K562 (cell line): ENCODE measurements around the gene ATAD3C. TPM values are rescaled to one million over a fixed set of nuclear protein-coding genes. Genes with fewer than 3 reads are reported as not detected.

Experiments used
- BRF2 ChIP-seq: IDR thresholded peaks from 3 replicates; pipeline ENCODE4 v1.6.1; 2011; ENCODE audit warnings: borderline replicate concordance, mild to moderate bottlenecking; ENCODE audit not compliant: insufficient read length, insufficient read depth
- CCNT2 ChIP-seq: IDR thresholded peaks from 2 replicates; pipeline ENCODE4 v1.6.1; 2011; ENCODE audit warnings: borderline replicate concordance, low read depth, mild to moderate bottlenecking, moderate library complexity, mixed read lengths, low read length; ENCODE audit not compliant: insufficient read length; ENCODE audit errors: extremely low read depth
- CEBPB ChIP-seq: fragments of 450-650 bp; IDR thresholded peaks from 2 replicates; pipeline ENCODE4 v1.6.1; 2016; ENCODE audit warnings: missing genetic modification characterization, missing compliant biosample characterization
- CHAMP1 ChIP-seq: fragments of 450-650 bp; IDR thresholded peaks from 2 replicates; pipeline ENCODE4 v1.6.1; 2016; ENCODE audit warnings: mild to moderate bottlenecking
- ETS2 ChIP-seq: IDR thresholded peaks from 2 replicates; pipeline ENCODE4 v1.6.1; 2016; ENCODE audit warnings: borderline replicate concordance, missing genetic modification characterization, mild to moderate bottlenecking, moderate library complexity, missing compliant biosample characterization; ENCODE audit not compliant: poor library complexity, severe bottlenecking
- ETV1 ChIP-seq: fragments of 450-650 bp; conservative IDR thresholded peaks from 2 replicates; pipeline ENCODE4 v1.6.1; 2016; ENCODE audit warnings: missing genetic modification characterization, control low read depth, low read depth, missing compliant biosample characterization
- FOXJ3 ChIP-seq: sonication (generic); formaldehyde crosslinking; IDR thresholded peaks from 2 replicates; pipeline ENCODE4 v1.4.0; 2020; ENCODE audit warnings: mild to moderate bottlenecking, missing genetic modification reagents
- GATAD2A ChIP-seq: fragments of 450-650 bp; IDR thresholded peaks from 2 replicates; pipeline ENCODE4 v1.6.1; 2017
- GTF2A2 ChIP-seq: IDR thresholded peaks from 2 replicates; pipeline ENCODE4 v1.6.1; 2016; ENCODE audit warnings: mild to moderate bottlenecking, missing genetic modification characterization, missing compliant biosample characterization
- HDAC8 ChIP-seq: fragments of 450-650 bp; IDR thresholded peaks from 2 replicates; pipeline ENCODE4 v1.6.1; 2016; ENCODE audit warnings: mild to moderate bottlenecking, missing genetic modification characterization, moderate library complexity, missing compliant biosample characterization
- MAFG ChIP-seq: fragments of 450-650 bp; conservative IDR thresholded peaks from 2 replicates; pipeline ENCODE4 v1.6.1; 2016; ENCODE audit warnings: missing genetic modification characterization, missing compliant biosample characterization
- MEF2D ChIP-seq: conservative IDR thresholded peaks from 2 replicates; pipeline ENCODE4 v1.6.1; 2016; ENCODE audit warnings: low read depth, missing genetic modification characterization, missing compliant biosample characterization
- MTA1 ChIP-seq: fragments of 450-650 bp; IDR thresholded peaks from 2 replicates; pipeline ENCODE4 v1.6.1; 2017; ENCODE audit warnings: borderline replicate concordance
- MXI1 ChIP-seq: IDR thresholded peaks from 2 replicates; pipeline ENCODE4 v1.6.1; 2011; ENCODE audit warnings: low read depth, mild to moderate bottlenecking, improper control_type of control experiment, low read length
- POLR3G ChIP-seq: IDR thresholded peaks from 2 replicates; pipeline ENCODE4 v1.6.1; 2011; ENCODE audit not compliant: insufficient read length, insufficient replicate concordance; ENCODE audit errors: extremely low read depth
- RBM17 ChIP-seq: fragments of 200-400 bp; formaldehyde crosslinking; IDR thresholded peaks from 2 replicates; pipeline ENCODE4 v1.6.1; 2017; ENCODE audit warnings: low read depth, mild to moderate bottlenecking, low read length, borderline replicate concordance
- SMARCB1 ChIP-seq: IDR thresholded peaks from 2 replicates; pipeline ENCODE4 v1.6.1; 2011; ENCODE audit warnings: improper control_type of control experiment, low read depth; ENCODE audit not compliant: insufficient read length
- SRF ChIP-seq, 2 experiments: fragments of 250-450, 450-650 bp in 1 of 2; sonication (Bioruptor Pico) in 1 of 2; sonication (generic) in 1 of 2; formaldehyde crosslinking; IDR thresholded peaks; 2 replicates each; pipeline versions ENCODE4 v1.5.0 to v1.5.1; 2020 to 2022; ENCODE audit warnings: mild to moderate bottlenecking in 1 of 2, missing genetic modification reagents in 1 of 2
- SRSF3 ChIP-seq: fragments of 200-400 bp; formaldehyde crosslinking; IDR thresholded peaks from 2 replicates; pipeline ENCODE4 v1.6.1; 2016; ENCODE audit warnings: mild to moderate bottlenecking, low read length, moderate library complexity; ENCODE audit not compliant: insufficient read depth
- UBTF ChIP-seq, 2 experiments: IDR thresholded peaks; 2 replicates each; pipeline ENCODE4 v1.6.1; 2012; ENCODE audit warnings: improper control_type of control experiment in 2 of 2, low read depth in 2 of 2, low read length in 2 of 2, borderline replicate concordance in 1 of 2
- WHSC1 ChIP-seq: IDR thresholded peaks from one replicate; pipeline ENCODE4 v1.6.1; 2012; ENCODE audit warnings: low read length, control low read depth, inconsistent platforms
- ZBED1 ChIP-seq: IDR thresholded peaks from 2 replicates; pipeline ENCODE4 v1.6.1; 2014
- ZC3H8 ChIP-seq: fragments of 450-650 bp; IDR thresholded peaks from 2 replicates; pipeline ENCODE4 v1.6.1; 2017
- ZNF282 ChIP-seq: sonication (generic); formaldehyde crosslinking; IDR thresholded peaks from 2 replicates; pipeline ENCODE4 v1.8.1; 2023; ENCODE audit warnings: missing genetic modification reagents
- ZNF780A ChIP-seq: fragments of 250-450 bp; sonication (Bioruptor Pico); IDR thresholded peaks from 2 replicates; pipeline ENCODE4 v1.5.0; 2021; ENCODE audit warnings: mild to moderate bottlenecking
- polyA plus RNA-seq, 8 experiments: library from polyadenylated mRNA; depleted of rRNA in 4 of 8; stranded (reverse) in 5 of 8; unstranded in 3 of 8; fragments of >200 nt; fragmentation: Nextera tagmentation in 2 of 8; fragmentation: Illumina TruSeq in 1 of 8; extraction: Ambion mirVana in 2 of 8; extraction: Trizol in 1 of 8; gene quantifications; 2 replicates each; pipeline versions ENCODE4 v1.2.1 to v1.2.3, GENCODE V29; 2011 to 2014; ENCODE audit warnings: inconsistent platforms in 1 of 8, missing spikeins in 1 of 8
- total RNA-seq, 7 experiments: library from RNA; depleted of rRNA in 6 of 7; stranded (reverse); fragments of >200 nt in 6 of 7; fragmentation: Illumina TruSeq in 2 of 7; extraction: Trizol in 2 of 7; gene quantifications; 2 replicates each; pipeline versions ENCODE4 v1.2.1 to v1.2.3, GENCODE V29; 2011 to 2021; ENCODE audit warnings: low replicate concordance in 1 of 7

ATAD3C gene
- total and polyA plus RNA-seq, 9 of the 15 experiments (the other 6 are each of a cell fraction or from before 2014, with no cell fraction given), result 0.03 to 0.18 TPM; not detected in 7

GRCh38 chr1:1407636-1408318 is 41.7 kb upstream of the ATAD3C start (continued):
- no peak for TF ChIP-seq SRSF3
- TF ChIP-seq ZBED1, result no peak
- TF ChIP-seq ETS2 (tag), result no peak
- no peak for TF ChIP-seq ZC3H8
- no peak for TF ChIP-seq FOXJ3
- TF ChIP-seq SMARCB1, result no peak
- TF ChIP-seq HDAC8 (tag), result no peak
- no peak for TF ChIP-seq MAFG
- no peak for TF ChIP-seq CHAMP1
- TF ChIP-seq POLR3G, result no peak
- no peak; the same call in 1 of the 2 replicates for TF ChIP-seq ZNF282
- TF ChIP-seq WHSC1, result no peak
- no peak for TF ChIP-seq RBM17
- no peak for TF ChIP-seq ZNF780A (CRISPR knock-in tag)
- TF ChIP-seq UBTF (IDR thresholded peaks at IDR 0.05; ENCODE audit: borderline replicate concordance in 1 of 2, low read depth in 2 of 2, low read length in 2 of 2), result no peak
- no peak for TF ChIP-seq GTF2A2 (tag)
- TF ChIP-seq SRF (CRISPR knock-in tag; IDR thresholded peaks at IDR 0.05), result no peak
- TF ChIP-seq BRF2, result no peak
- TF ChIP-seq MXI1, result no peak
- TF ChIP-seq MEF2D (tag), result no peak
- peak; percentile 51; the same call in 1 of the 2 replicates for TF ChIP-seq CEBPB (tag)
- TF ChIP-seq CCNT2, result no peak
- TF ChIP-seq GATAD2A, result no peak
- TF ChIP-seq ETV1 (tag), result no peak
- TF ChIP-seq MTA1, result no peak
